Activated T-cell treated with anti-CD3 and anti-CD28 coated beads for 4 hours (primary cell): ENCODE data around the gene RHOF.

Experiments
- DNase-seq: peaks from one replicate; pipeline ENCODE4 v3.0.0-alpha.2; 2020

RHOF gene

DNA sequence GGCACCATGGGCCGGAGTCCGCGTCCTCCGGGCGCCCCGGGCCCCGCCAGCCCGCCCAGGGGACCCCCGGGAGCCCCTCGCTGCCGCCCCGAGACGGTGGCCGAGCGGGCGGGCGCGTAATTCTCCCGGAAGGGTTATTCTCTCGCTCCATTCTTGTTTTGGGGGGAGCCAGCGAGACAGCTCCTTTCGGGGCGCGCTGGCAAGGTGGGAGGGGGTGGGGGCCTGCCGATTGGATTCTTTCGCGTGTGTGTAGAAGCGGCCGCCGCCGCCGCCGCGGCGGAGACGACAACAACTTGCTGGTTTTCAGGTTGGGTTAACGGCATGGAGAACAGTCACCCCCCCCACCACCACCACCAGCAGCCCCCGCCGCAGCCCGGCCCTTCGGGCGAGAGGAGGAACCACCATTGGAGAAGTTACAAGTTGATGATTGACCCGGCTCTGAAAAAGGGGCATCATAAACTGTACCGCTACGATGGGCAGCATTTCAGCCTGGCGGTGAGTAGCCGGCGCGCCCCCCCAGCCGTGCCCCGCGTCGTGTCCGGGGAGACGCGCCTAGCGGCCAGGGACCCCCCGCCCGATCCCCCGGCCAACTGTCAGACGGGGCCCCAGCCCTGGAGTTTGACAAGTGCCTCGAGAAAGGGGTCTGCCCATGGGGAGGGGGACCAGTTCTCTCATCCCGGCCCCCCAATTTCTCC is 11.1 kb upstream of the RHOF start:
- DNase-seq = no peak

- no peak for DNase-seq
Observed at GRCh38 chr12:121803861-121804416, 10.5 kb upstream of the RHOF start, which contains the start of gene SETD1B. Gene SETD1B (plus strand): TSS chr12:121804009. CDS start chr12:121804738, 729 bp downstream.

DNA sequence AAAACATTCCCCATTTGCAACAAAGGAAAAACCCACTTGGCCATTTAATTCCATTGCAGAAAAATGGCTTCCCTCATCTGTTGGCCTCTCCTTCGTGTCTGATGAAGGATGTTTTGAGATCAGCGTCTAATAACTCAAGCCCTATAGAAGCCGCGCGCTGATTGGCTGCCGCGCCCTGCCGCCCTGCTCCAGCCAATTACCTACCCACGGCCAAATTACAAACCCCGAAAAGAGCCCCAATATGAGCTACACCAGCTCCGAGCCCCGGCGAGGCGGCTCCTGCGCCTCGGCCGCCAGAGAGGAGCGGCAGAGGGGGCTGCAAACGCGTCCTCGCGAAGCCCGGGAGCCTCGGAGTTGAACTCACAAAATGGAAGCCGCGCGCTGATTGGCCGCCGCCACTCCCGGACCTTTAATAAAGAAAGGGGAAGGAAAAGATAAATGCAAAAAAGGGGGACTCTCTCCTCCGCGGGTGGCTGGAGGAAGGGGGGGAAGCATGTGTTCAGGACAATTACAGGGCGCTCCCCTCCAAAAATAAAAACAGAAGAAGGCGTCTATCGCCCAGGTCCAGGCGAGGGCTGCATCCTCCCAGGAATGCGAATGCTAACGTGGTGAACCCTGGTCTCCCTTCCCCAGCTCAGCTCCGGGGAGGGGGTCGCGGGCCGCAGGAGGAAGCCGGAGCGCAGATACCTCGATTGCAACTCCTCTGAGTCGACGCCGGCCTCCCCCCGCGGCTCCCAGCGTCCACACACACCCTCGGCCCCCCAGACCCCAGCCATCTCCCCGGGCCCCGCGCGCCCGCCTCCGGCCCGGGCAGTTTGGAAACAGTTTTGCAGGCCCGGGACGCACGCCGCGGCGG is 9.6 kb upstream of the RHOF start:
- peak; percentile 76 for DNase-seq

DNA sequence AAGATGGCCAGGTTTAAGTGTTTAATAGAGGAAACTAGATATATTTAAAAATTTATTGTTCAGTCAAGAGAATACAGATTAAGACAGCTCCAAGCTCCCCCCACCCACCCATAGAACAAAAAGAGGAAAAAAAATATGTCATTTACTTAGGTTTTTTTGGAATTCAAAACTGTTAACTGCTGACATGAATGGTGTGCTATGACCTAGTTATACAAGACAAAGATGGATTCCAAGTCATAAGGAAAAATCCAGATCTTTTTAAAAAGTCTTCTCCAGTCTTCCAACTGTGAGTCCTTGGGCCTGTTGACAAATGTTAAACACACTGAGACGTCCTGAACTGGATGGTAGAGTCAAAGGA is 9.0 kb upstream of the RHOF start:
- DNase-seq = no peak

DNA sequence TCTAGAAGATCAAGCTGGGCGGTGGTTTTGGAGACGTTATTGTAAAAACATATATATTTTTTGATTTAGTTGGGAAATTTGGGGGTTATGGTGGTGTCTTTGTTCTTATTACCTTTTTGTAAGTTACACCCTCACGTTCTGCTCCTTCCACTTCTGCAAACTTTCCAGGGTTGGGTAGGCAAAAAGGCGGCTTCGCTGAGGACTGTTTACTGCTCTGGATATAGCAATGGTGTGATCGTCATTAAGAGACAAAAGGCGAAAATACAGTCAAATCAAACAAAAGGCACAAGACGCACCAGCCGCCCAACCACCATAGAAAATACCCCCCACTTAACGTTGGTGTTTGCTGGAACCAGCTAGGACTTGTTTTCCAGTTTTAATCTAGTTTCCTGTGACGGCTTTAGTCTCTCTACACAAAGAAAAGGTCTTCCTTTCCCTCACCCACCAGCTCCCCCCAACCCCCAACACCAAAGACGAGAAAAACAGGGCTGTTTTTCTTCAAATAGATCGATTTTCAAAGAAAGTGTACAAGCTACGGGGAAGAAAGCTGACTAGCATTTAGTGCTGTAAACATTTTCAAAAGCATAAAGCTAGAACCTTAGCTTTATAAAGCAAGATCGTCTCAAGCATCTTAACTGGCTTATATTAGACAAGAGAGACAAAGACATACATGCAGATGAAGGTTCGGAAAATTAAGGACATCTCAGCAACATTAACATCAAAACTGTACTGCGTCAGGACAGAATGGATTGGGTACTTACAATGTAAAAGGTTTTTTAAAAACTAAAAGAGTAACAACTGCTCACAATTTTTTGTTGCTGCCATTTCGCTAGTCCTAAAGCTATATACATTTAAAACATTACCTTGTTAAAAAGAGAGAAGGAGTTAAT is 8.4 kb upstream of the RHOF start:
- DNase-seq = no peak

DNA sequence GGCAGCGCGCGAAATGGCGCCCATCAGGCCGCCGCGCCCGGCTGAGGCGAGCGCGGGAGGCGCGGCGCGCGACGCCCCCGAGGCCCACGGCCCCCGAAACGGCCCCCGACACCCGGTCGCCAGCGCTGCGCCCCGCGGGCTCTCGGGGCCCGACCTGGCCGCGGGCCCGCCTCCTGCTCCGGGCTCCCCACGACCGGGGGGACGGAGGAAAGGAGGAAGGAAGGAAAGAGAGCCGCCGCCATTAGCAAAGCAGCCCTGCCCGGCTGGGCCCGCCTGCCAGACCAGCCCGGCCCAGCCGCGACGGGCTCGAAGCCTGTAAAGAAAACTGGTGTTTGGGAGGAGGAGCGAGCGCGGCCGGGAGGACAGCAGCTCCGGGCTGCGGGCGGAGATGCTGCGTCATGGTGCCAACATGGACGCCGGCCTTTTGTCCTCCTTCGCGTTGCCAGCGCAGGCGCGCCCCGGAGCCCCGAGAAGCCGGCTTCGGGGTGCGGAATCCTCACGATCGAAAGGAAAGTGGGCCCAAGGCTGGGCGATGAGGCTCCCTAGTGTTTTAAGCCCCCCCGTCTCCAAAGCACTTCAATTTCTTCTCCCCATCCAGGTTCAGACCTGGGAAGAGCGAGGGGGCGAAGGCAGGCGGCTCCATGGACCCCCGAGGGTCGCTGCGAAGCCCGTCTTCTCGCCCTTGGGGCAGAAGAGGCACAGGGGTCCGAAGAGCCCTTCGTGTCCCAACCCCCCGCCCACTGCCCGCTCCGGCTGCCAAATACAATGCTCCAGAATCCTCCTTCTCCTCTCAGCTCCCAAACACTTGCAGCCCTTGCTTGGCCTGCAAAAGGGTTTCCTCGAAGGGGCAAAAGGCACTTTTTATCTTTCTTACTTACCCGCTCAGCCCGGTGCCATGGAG is 7.5 kb upstream of the RHOF start:
- peak; percentile 44 for DNase-seq

DNA sequence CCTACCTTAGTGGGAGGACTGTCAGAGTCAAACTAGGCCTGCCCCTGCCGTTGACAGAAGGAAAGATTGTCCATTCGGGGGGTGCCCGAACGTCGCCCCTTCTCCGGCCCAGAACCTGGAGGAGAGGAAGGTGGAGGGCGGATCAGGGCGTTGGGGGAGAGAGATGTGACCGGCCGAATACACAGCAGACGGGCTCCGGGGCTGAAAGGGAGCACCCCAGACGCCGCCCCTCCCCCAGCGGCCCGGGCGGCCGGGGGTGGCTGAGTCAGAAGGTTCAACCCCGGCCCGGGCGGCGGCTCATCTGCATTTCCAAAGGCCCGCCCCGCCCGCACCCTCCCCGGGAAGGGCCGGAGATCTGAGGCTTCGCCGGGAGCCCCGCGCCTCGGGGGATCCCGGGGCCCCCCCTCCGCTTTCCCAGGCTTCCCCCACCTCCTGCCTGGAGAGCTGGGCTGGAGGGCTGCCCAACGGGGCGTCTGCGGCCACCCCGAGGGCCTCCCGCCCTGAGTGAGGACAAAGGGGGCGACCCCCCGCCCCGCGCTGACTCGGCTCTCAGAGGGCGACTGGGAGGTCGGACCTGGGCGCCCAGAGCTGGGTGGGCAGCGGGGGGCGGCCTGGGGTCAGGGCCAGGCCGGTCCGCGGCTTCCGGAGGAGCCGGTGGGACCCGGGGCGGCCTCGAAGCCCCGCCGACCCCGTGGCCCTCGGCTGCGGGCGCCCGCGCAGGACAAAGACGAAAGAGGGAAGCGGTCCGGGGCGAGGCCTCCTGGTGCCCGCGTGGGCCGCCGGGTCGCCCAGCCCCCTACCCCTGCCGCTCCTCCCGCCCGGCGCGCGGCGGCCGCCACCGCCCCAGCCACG is 6.6 kb upstream of the RHOF start:
- DNase-seq = peak; percentile 75

GRCh38 chr12:121799156-121799841 is 5.8 kb upstream of the RHOF start:
- DNase-seq = no peak

- DNase-seq = no peak
Observed at GRCh38 chr12:121798787-121799155, 5.3 kb upstream of the RHOF start.

DNA sequence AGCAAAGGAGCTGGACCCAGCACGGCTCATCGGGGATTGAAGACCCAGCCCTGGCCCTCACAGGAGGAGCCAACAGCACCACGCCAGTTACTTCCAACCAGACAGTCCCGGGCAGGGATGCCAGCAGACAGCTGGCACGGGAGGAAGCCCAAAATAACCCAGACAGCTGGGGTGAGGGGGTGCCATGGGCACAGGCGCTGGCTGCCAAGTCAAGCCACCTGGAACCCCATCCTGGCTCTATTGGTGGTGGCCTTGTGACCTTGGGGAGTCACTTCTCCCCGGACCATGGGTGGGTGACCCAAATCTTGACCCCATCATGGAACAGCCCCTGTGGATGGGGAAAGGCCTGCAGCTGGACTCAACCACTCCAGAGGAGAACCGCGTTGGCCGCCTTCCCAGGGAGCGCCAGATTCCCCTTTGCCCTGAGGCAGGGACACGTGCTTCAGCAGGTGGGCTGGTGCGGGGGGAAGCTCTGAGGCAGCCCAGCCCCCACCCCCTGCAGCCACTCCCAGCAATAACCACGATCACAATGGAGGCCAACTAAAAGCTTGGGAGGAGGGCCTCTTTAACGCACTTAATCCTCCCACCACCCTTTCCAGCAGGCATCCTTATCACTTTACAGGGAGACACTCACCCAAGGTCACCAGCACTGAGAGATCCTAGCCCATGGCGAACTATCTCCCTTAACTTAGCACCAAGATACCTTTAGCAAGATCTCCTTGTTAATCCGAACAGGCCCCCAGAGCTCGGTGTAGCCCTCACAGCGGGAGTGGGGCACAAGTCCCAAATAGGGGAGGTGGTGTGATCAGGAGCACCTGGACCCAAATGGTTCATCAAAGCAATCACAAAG is 4.7 kb upstream of the RHOF start:
- DNase-seq = no peak

GRCh38 chr12:121796855-121797751 is 3.6 kb upstream of the RHOF start:
- DNase-seq = no peak

DNA sequence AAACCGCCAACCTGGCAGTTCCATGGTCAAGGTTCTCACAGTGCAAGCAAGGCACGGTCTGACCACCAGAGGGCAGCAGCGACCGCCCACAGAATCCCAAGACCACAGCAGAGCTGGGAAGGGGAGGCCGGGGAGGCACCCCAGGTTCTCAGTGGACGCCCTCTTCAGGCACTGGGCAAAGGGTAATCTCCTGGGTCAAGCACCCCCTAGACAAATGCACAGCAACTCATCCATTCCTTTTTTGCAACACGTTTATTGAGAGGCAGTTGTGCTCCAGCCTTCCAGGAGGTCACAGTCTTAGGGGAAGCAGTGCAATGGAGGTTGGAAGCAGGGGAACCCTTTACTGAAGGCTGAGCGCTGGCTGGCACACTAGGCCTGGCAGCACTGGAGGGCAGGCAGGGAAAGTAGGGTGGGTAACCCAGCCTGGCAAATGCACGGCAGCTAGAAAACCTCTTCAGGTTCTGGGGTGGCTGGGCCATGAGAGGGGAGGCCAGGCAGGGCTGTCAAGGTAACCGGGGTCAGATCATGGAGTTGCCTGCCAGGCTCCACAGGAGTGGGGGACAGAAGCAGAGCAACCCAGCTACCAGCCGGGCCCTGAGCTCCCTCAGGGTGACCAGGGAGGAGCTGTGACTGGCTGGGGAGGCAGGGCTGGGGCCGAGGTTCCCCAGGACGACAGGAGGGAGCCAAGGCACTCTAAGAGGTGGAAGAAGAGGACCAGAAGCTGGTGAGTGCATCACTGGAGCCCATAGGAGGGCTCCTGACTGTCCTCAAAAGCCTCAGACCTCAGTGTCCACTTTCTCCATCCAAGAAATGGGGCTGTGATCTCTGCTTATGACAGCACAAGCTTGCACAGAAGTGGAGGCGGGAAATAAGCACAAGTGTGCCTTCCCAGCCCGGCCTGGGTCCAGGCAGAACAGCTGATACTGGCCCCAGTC is 1.8 kb upstream of the RHOF start:
- peak; percentile 81 for DNase-seq

DNA sequence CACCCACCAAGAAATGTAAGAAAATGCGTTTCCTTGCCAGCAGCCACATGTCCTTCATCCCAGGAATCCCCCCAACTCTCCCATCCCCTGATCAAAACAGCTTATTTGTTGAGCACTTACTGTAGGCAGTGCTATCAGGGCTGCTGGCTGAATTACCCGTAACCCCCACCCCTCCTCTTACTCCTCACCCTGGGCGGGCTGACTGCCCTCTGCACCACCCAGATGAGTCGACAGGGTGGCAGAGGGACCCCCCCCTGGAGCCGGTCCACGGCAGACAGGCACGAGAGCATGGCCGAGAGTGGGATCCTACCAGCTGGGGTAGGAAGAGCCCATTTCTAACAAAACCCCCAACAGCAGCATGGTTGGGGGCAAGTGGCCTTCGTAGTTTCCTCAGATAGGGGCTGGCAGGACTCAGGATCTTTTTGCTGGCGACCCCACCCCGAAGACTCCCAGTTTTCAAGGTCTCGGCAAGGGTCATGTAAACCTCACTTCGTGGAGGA is 1.1 kb upstream of the RHOF start:
- no peak for DNase-seq

DNA sequence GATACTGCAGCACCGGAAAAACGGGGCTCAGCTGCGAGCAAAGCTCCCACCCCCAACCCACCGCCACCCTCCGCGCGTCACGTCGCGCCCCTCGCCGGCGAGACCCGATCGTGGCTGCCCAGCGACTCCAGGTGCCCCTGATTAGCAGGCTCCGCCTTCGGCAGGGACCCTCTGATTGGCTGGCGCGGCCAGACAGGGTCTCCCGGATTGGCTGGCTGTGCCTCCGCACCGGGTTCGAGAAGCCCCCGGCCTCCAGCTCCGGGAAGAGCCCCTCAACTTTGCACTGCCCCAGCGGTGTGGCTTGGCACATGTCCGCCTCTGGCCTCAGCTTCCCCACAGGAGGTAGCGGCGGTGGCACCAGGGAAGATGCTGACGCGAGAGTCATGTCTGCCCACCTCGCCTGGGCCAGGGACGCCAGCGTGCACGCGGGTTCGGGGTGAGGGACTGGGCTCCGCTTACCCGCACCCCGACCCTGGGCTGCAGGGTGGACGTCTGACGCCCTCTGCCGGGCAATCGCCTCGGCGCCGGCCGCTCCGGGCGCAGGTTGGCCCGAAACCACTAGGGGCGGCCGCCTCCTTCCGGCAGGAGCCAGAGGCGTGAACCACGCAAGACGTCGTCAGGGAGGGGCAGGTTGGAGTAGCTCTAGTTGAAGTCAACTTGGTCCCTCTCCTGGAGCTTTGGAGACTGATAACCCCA is 498 bp upstream of the RHOF start:
- DNase-seq = peak; percentile 89

DNA sequence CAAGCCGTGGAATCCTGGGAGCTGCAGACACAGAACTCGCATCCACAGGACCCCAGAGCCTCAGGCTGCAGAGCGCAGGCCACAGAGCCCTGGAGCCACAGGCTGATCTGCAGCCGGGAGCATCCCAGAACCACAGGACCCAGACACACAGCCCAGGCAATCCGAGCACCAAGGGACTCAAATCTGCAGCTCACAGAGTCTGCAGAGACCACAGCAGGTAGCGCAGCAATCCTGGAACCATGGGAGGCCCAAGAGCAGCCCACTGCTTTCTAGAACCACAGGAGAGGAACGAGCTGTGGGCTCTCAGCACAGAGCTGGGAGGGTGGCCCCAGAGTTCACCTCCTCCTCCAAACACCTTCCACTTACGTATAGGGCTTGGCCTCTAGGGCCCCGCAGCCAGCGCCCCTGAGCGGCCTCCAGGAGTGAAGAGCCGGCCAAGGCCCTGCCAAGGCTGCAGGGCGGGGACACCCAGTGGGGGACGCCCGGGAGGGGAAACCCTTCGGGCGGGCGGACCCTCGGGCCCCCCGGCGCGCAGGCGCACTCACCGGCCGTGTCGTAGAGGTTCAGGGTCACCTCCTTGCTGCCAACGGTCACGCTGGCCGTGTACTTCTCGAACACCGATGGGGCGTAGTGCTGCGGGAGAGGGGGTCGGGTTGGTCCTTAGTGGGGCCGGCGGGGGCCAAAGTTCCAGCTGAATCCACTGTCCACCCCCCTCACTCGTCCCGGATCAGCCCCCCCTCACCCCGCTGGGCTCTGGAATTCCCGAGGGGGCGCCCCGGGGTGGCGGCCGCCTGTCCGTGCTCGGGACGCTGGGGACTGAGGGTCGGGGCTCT is 665 bp downstream of the RHOF start:
- DNase-seq = no peak
